ENCODE results near the gene AMZ2. TPM values are rescaled to one million over a fixed set of nuclear protein-coding genes. Genes with fewer than 3 reads are reported as not detected.

AMZ2 gene, protein sequence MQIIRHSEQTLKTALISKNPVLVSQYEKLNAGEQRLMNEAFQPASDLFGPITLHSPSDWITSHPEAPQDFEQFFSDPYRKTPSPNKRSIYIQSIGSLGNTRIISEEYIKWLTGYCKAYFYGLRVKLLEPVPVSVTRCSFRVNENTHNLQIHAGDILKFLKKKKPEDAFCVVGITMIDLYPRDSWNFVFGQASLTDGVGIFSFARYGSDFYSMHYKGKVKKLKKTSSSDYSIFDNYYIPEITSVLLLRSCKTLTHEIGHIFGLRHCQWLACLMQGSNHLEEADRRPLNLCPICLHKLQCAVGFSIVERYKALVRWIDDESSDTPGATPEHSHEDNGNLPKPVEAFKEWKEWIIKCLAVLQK
- 215 and 258 TPM in 2 replicates for polyA plus RNA-seq

DNA sequence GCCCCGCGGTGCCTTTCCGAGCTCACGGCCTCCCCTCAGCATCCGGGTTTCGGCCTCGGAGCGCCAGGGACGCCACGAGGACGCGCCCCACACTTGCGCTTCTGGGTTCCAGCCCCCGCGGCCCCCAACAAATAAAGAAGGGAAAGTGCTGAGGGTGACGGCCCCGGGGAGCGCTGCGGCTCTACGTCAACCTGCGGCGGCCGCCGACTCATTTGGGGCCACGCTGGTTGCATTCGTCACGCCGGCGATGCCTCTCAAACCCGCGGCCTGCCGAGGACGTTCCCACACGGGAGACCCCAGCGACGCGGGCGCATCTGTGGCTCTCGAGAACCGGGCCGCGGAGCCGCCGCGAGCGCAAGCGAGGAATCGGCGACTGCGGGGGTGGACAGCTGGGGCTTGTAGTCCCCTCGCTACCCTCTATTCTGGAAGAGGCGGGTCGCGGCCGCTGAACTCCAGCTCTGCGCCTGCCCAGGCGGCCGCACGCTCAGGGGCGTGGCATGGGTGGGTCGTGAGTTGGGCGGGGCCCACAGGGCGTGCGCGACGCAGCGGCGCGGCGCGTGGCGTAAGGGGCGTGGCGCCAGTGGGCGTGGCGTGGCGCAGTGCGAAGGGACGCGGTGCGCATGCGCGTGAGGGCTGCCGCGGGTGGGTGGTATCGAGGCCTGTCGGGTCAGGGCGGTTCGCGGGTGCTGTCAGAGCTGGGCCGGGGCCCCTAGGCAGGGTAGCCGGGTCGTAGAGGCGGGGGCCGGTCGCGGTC lies at the start of gene AMZ2:
Gene AMZ2, plus strand, starts transcription at position 599 of the 754 bp plus-strand sequence. CDS start 2,145 bp downstream, outside the sequence.

DNA sequence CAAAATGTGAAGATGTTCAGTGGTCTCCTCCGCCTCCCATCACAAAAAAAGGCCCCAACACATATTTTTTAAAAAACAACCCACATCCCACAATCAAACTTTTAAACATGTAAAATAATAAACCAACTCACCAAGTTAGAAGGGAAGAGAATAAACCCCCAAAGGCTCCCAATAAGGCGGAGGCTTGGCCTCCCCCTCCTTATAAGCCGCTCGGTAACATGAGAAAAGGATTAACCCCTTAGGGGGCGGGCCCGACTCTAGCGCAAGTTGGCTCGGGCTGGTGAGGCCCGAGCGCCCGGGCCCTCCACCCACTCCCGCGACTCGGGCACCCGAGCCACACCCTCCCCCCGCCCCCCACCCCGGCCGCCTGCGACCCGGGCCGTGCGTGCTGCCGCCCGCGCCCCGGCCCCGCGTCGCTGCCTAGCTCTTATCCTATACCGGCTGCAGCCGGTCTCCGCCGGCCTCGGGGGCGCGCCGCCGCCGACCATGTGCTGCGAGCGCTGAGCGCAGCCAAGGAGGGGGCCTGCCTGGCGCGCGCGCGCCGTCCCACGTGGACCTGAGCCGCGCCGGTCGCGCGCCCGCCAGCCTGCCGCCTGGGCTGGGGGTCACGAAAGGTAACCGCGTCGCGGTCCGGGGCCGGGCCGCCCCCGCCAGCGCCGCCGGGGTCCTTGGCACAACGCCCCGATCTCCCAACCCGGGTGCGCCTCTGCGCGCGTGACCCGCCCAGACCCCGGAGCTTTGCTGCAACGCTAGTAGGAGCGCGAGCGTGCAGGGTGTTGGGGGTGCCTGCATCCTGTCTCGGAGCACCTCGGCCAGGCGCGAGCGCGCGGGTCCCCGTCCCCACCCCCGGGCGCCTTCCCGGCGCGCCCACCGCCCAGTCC lies 43.4 kb downstream of the AMZ2 start, which contains the start of the genes ARSG and SLC16A6:
Gene ARSG, plus strand, starts transcription at position 541 of the 881 bp plus-strand sequence. CDS start 15,999 bp downstream, outside the sequence.
Gene SLC16A6, minus strand, starts transcription at position 173 of the 881 bp plus-strand sequence. CDS start 12,807 bp downstream, outside the sequence.

Other genes starting within 250 kb of the AMZ2 start
- 108 and 115 TPM in 2 replicates for gene KPNA2, start 212.3 kb upstream of the AMZ2 start, polyA plus RNA-seq
- 5.8 and 6.4 TPM in 2 replicates for gene SLC16A6, start 43.1 kb downstream of the AMZ2 start, polyA plus RNA-seq
- 3.5 and 3.9 TPM in 2 replicates for gene ARSG, start 43.5 kb downstream of the AMZ2 start, polyA plus RNA-seq
- gene WIPI1, start 209.5 kb downstream of the AMZ2 start, polyA plus RNA-seq: 29.9 and 30.2 TPM in 2 replicates